Parathyroid adenoma (tissue), 2 donors: Measurements from ENCODE around the gene BRCA2.

ENCODE experiments used
- H2AFZ ChIP-seq: fragments of 300-600 bp; sonication (generic); one replicate; pipeline ENCODE4 v1.7.0; 2017; ENCODE audit warnings: antibody characterized with exemption, mild to moderate bottlenecking
- H3K27ac ChIP-seq: fragments of 300-600 bp; sonication (generic); one replicate; pipeline ENCODE4 v1.7.0; 2017
- H3K27me3 ChIP-seq: fragments of 300-600 bp; sonication (generic); one replicate; pipeline ENCODE4 v1.7.0; 2017; ENCODE audit warnings: low read length; ENCODE audit not compliant: control insufficient read depth, insufficient read depth
- H3K36me3 ChIP-seq: fragments of 300-600 bp; sonication (generic); one replicate; pipeline ENCODE4 v1.7.0; 2017; ENCODE audit warnings: low read length; ENCODE audit not compliant: control insufficient read depth, insufficient read depth
- H3K4me1 ChIP-seq: fragments of 300-600 bp; sonication (generic); one replicate; pipeline ENCODE4 v1.7.0; 2017; ENCODE audit warnings: control low read depth
- H3K4me2 ChIP-seq: fragments of 300-600 bp; sonication (generic); one replicate; pipeline ENCODE4 v1.7.0; 2017; ENCODE audit warnings: low read length
- H3K4me3 ChIP-seq: fragments of 300-600 bp; sonication (generic); one replicate; pipeline ENCODE4 v1.7.0; 2017; ENCODE audit warnings: low read depth, low read length
- H3K79me2 ChIP-seq: fragments of 300-600 bp; sonication (generic); one replicate; pipeline ENCODE4 v1.7.0; 2017; ENCODE audit warnings: control low read depth
- H3K9ac ChIP-seq: fragments of 300-600 bp; sonication (generic); one replicate; pipeline ENCODE4 v1.7.0; 2017; ENCODE audit warnings: mild to moderate bottlenecking
- H3K9me3 ChIP-seq: fragments of 300-600 bp; sonication (generic); one replicate; pipeline ENCODE4 v1.7.0; 2017; ENCODE audit warnings: low read length; ENCODE audit not compliant: control insufficient read depth
- CTCF ChIP-seq: fragments of 300-600 bp; sonication (generic); IDR thresholded peaks from one replicate; pipeline ENCODE4 v1.7.0; 2017; ENCODE audit warnings: antibody characterized with exemption, mild to moderate bottlenecking
- donor health status: primary hyperparathyroidism.

The BRCA2 gene

DNA sequence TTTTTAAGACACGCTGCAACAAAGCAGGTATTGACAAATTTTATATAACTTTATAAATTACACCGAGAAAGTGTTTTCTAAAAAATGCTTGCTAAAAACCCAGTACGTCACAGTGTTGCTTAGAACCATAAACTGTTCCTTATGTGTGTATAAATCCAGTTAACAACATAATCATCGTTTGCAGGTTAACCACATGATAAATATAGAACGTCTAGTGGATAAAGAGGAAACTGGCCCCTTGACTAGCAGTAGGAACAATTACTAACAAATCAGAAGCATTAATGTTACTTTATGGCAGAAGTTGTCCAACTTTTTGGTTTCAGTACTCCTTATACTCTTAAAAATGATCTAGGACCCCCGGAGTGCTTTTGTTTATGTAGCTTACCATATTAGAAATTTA lies 1.2 kb downstream of the BRCA2 start:
- no peak overlapping the region for H3K4me3 ChIP-seq
- no peak overlapping the region for H3K9ac ChIP-seq
- peak overlapping the region; percentile 39 for H3K27ac ChIP-seq
- H3K4me2 ChIP-seq, result no peak overlapping the region
- H3K9me3 ChIP-seq, result no peaks in the 10 kb centered on the region
- no peaks in the 10 kb centered on the region for H3K79me2 ChIP-seq
- H3K4me1 ChIP-seq, result no peaks in the 10 kb centered on the region
- no peaks in the 10 kb centered on the region for H3K27me3 ChIP-seq
- H2AFZ ChIP-seq, result peak overlapping the region; percentile 100
- no peak for TF ChIP-seq CTCF
- no peaks in the 10 kb centered on the region for H3K36me3 ChIP-seq

DNA sequence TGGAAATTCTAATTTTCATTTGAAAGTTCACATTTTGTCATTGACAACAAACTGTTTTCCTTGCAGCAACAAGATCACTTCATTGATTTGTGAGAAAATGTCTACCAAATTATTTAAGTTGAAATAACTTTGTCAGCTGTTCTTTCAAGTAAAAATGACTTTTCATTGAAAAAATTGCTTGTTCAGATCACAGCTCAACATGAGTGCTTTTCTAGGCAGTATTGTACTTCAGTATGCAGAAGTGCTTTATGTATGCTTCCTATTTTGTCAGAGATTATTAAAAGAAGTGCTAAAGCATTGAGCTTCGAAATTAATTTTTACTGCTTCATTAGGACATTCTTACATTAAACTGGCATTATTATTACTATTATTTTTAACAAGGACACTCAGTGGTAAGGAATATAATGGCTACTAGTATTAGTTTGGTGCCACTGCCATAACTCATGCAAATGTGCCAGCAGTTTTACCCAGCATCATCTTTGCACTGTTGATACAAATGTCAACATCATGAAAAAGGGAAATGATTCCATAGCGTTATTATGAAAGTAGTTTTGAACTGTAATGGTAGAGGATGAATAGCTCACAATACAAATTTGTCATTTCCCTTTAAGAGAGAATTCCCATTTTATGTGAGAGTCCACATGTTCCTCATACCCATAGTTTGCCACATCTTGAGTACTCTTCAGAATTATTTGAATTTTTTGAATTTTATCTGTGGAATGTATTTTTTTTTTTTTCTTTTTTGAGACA lies 2.6 kb downstream of the BRCA2 start:
- Histone ChIP-seq H3K27ac (no peak overlapping the region), H3K79me2 (no peaks in the 10 kb centered on the region), H3K9me3 (no peaks in the 10 kb centered on the region), H2AFZ (no peak overlapping the region), H3K4me1 (no peaks in the 10 kb centered on the region), H3K9ac (no peak overlapping the region), H3K4me3 (no peak overlapping the region), H3K4me2 (no peak overlapping the region), H3K36me3 (no peaks in the 10 kb centered on the region), H3K27me3 (no peaks in the 10 kb centered on the region)
- no peak for TF ChIP-seq CTCF

- no peak overlapping the region for H3K27ac ChIP-seq
- H3K36me3 ChIP-seq, result no peaks in the 10 kb centered on the region
- H3K4me3 ChIP-seq, result no peak overlapping the region
- H3K9ac ChIP-seq, result no peak overlapping the region
- no peaks in the 10 kb centered on the region for H3K9me3 ChIP-seq
- no peak overlapping the region for H3K4me2 ChIP-seq
- no peaks in the 10 kb centered on the region for H3K4me1 ChIP-seq
- no peaks in the 10 kb centered on the region for H3K79me2 ChIP-seq
- H2AFZ ChIP-seq, result no peak overlapping the region
- TF ChIP-seq CTCF, result no peak
- H3K27me3 ChIP-seq, result no peaks in the 10 kb centered on the region
These were observed 5.2 kb downstream of the BRCA2 start for GRCh38 chr13:32320528-32320927.

GRCh38 chr13:32323912-32324311 lies 8.6 kb downstream of the BRCA2 start:
- no peak overlapping the region for H3K4me3 ChIP-seq
- H2AFZ ChIP-seq, result no peak overlapping the region
- no peaks in the 10 kb centered on the region for H3K9me3 ChIP-seq
- no peaks in the 10 kb centered on the region for H3K79me2 ChIP-seq
- H3K4me1 ChIP-seq, result no peaks in the 10 kb centered on the region
- H3K27ac ChIP-seq, result no peak overlapping the region
- no peak overlapping the region for H3K4me2 ChIP-seq
- H3K27me3 ChIP-seq, result no peaks in the 10 kb centered on the region
- no peaks in the 10 kb centered on the region for H3K36me3 ChIP-seq
- TF ChIP-seq CTCF, result no peak
- no peak overlapping the region for H3K9ac ChIP-seq

- no peak overlapping the region for H3K4me3 ChIP-seq
- no peak overlapping the region for H2AFZ ChIP-seq
- no peaks in the 10 kb centered on the region for H3K27me3 ChIP-seq
- H3K36me3 ChIP-seq, result no peaks in the 10 kb centered on the region
- H3K79me2 ChIP-seq, result no peaks in the 10 kb centered on the region
- no peak for TF ChIP-seq CTCF
- no peaks in the 10 kb centered on the region for H3K4me1 ChIP-seq
- no peak overlapping the region for H3K4me2 ChIP-seq
- H3K9me3 ChIP-seq, result no peaks in the 10 kb centered on the region
- H3K27ac ChIP-seq, result no peak overlapping the region
- H3K9ac ChIP-seq, result no peak overlapping the region
These were observed 15.1 kb downstream of the BRCA2 start for GRCh38 chr13:32330441-32330840.
